H9 (cell line): Measurements from ENCODE around the gene PPIL6. TPM values are rescaled to one million over a fixed set of nuclear protein-coding genes. Genes with fewer than 3 reads are reported as not detected.

ENCODE experiments used
- DNase-seq: peaks from one replicate; pipeline ENCODE4 v3.0.0-alpha.2; 2017
- H2AFZ ChIP-seq: one replicate; pipeline ENCODE4 v1.6.1; 2013; ENCODE audit warnings: mild to moderate bottlenecking, low read length, control low read depth, moderate library complexity
- H2AK5ac ChIP-seq: 2 replicates; pipeline ENCODE4 v1.6.1; 2013; ENCODE audit warnings: low read length, control low read depth, mixed read lengths; ENCODE audit not compliant: insufficient read length
- H2BK120ac ChIP-seq: one replicate; pipeline ENCODE4 v1.6.1; 2013; ENCODE audit warnings: low read depth, mild to moderate bottlenecking, low read length, control low read depth, inconsistent platforms; ENCODE audit not compliant: poor library complexity, severe bottlenecking
- H2BK12ac ChIP-seq: 2 replicates; pipeline ENCODE4 v1.6.1; 2013; ENCODE audit warnings: low read length, control low read depth, mixed read lengths, low read depth; ENCODE audit not compliant: insufficient read length
- H2BK15ac ChIP-seq: 2 replicates; pipeline ENCODE4 v1.6.1; 2013; ENCODE audit warnings: low read depth, low read length, control low read depth
- H2BK20ac ChIP-seq: one replicate; pipeline ENCODE4 v1.6.1; 2013; ENCODE audit warnings: low read depth, mild to moderate bottlenecking, low read length, control low read depth, inconsistent platforms; ENCODE audit not compliant: poor library complexity, severe bottlenecking
- H2BK5ac ChIP-seq: 2 replicates; pipeline ENCODE4 v1.6.1; 2013; ENCODE audit warnings: low read length, control low read depth, mixed read lengths; ENCODE audit not compliant: insufficient read length
- H3K14ac ChIP-seq: 2 replicates; pipeline ENCODE4 v1.6.1; 2013; ENCODE audit warnings: low read length, control low read depth; ENCODE audit not compliant: insufficient read depth
- H3K18ac ChIP-seq: 2 replicates; pipeline ENCODE4 v1.6.1; 2013; ENCODE audit warnings: low read depth, mild to moderate bottlenecking, mixed read lengths, low read length, control low read depth; ENCODE audit not compliant: insufficient read length
- H3K23ac ChIP-seq: 2 replicates; pipeline ENCODE4 v1.6.1; 2013; ENCODE audit warnings: low read length, control low read depth, mixed read lengths, low read depth; ENCODE audit not compliant: insufficient read length
- H3K23me2 ChIP-seq: 2 replicates; pipeline ENCODE4 v1.6.1; 2013; ENCODE audit warnings: low read depth, mild to moderate bottlenecking, mixed read lengths, low read length, control low read depth; ENCODE audit not compliant: insufficient read length, poor library complexity, severe bottlenecking
- H3K27ac ChIP-seq: 2 replicates; pipeline ENCODE4 v1.5.1; 2013; ENCODE audit warnings: low read length, control low read depth, mixed read lengths, low read depth; ENCODE audit not compliant: insufficient read length
- H3K27me3 ChIP-seq: 2 replicates; pipeline ENCODE4 v1.6.1; 2013; ENCODE audit warnings: low read length, control low read depth, inconsistent platforms; ENCODE audit not compliant: insufficient read depth
- H3K4ac ChIP-seq: 2 replicates; pipeline ENCODE4 v1.6.1; 2013; ENCODE audit warnings: low read depth, mild to moderate bottlenecking, control low read depth, inconsistent platforms, low read length, moderate library complexity
- H3K4me1 ChIP-seq: 2 replicates; pipeline ENCODE4 v1.6.1; 2013; ENCODE audit warnings: low read length, control low read depth, inconsistent platforms; ENCODE audit not compliant: insufficient read depth
- H3K4me2 ChIP-seq: 2 replicates; pipeline ENCODE4 v1.6.1; 2013; ENCODE audit warnings: low read length, control low read depth, mixed read lengths; ENCODE audit not compliant: insufficient read length, insufficient read depth
- H3K56ac ChIP-seq: 2 replicates; pipeline ENCODE4 v1.6.1; 2013; ENCODE audit warnings: low read depth, mild to moderate bottlenecking, mixed read lengths, low read length, control low read depth; ENCODE audit not compliant: insufficient read length
- H3K79me1 ChIP-seq: 2 replicates; pipeline ENCODE4 v1.6.1; 2013; ENCODE audit warnings: low read depth, mild to moderate bottlenecking, moderate library complexity, low read length, control low read depth, inconsistent platforms; ENCODE audit not compliant: insufficient read depth, poor library complexity, severe bottlenecking
- H3K79me2 ChIP-seq: 2 replicates; pipeline ENCODE4 v1.6.1; 2013; ENCODE audit warnings: low read length, control low read depth, inconsistent platforms; ENCODE audit not compliant: insufficient read depth
- H3K9ac ChIP-seq: 2 replicates; pipeline ENCODE4 v1.6.1; 2013; ENCODE audit warnings: low read length, control low read depth, mixed read lengths; ENCODE audit not compliant: insufficient read length; ENCODE audit errors: extremely low read depth
- H3K9me3 ChIP-seq: one replicate; pipeline ENCODE4 v1.6.1; 2013; ENCODE audit warnings: low read depth, low read length, inconsistent platforms; ENCODE audit not compliant: control insufficient read depth
- H3T11ph ChIP-seq: one replicate; pipeline ENCODE4 v1.6.1; 2013; ENCODE audit warnings: mild to moderate bottlenecking, low read length, control low read depth, inconsistent platforms
- H4K20me1 ChIP-seq: one replicate; pipeline ENCODE4 v1.6.1; 2013; ENCODE audit not compliant: control insufficient read depth, insufficient read length, insufficient read depth
- H4K5ac ChIP-seq: 2 replicates; pipeline ENCODE4 v1.6.1; 2013; ENCODE audit warnings: low read depth, mild to moderate bottlenecking, mixed read lengths, low read length, control low read depth; ENCODE audit not compliant: insufficient read length
- H4K8ac ChIP-seq: replicated peaks from 2 replicates; pipeline ENCODE4 v1.6.1; 2013; ENCODE audit warnings: low read length, control low read depth, mixed read lengths, low read depth; ENCODE audit not compliant: insufficient read length
- H4K91ac ChIP-seq: 2 replicates; pipeline ENCODE4 v1.6.1; 2013; ENCODE audit warnings: low read depth, mild to moderate bottlenecking, moderate library complexity, mixed read lengths, low read length, control low read depth; ENCODE audit not compliant: insufficient read length
- H3K27ac Mint-ChIP-seq, 3 experiments: 2 replicates in 2 of 3; 3 replicates in 1 of 3; pipeline ENCODE4 v1.8.0; 2020 to 2021; ENCODE audit warnings: mixed read lengths in 3 of 3, mild to moderate bottlenecking in 1 of 3, moderate library complexity in 1 of 3
- H3K27me3 Mint-ChIP-seq: 2 replicates; pipeline ENCODE4 v1.8.0; 2021; ENCODE audit warnings: low read depth, mild to moderate bottlenecking, moderate library complexity, mixed read lengths
- H3K36me3 Mint-ChIP-seq, 3 experiments: 2 replicates in 2 of 3; 3 replicates in 1 of 3; pipeline ENCODE4 v1.8.0; 2020 to 2021; ENCODE audit warnings: low read depth in 3 of 3, mixed read lengths in 3 of 3; ENCODE audit not compliant: insufficient read depth in 1 of 3
- H3K4me1 Mint-ChIP-seq, 2 experiments: 2 replicates each; pipeline ENCODE4 v1.8.0; 2020; ENCODE audit warnings: mixed read lengths in 2 of 2
- H3K4me3 Mint-ChIP-seq, 2 experiments: 2 replicates in 1 of 2; 3 replicates in 1 of 2; pipeline ENCODE4 v1.8.0; 2020 to 2021; ENCODE audit warnings: mild to moderate bottlenecking in 2 of 2, mixed read lengths in 2 of 2, moderate library complexity in 1 of 2
- H3K9me3 Mint-ChIP-seq, 2 experiments: 2 replicates in 1 of 2; 3 replicates in 1 of 2; pipeline ENCODE4 v1.8.0; 2020; ENCODE audit warnings: mild to moderate bottlenecking in 2 of 2, mixed read lengths in 2 of 2, moderate library complexity in 1 of 2
- WGBS: extraction: QIAGEN DNeasy Blood & Tissue Kit; methylation state at CpG from one replicate; pipeline ENCODE4 v1.1.7; 2013; ENCODE audit warnings: missing lambda C conversion rate, low lambda C conversion rate, mixed read lengths; ENCODE audit not compliant: insufficient read length; ENCODE audit errors: extremely low coverage; 5-methylcytosine and 5-hydroxymethylcytosine counted together
- total RNA-seq: library from RNA; stranded (reverse); gene quantifications from 2 replicates; pipeline ENCODE4 v1.2.1, GENCODE V29; 2021
- TF ChIP-seq, protein P1 (sequence below): fragments of 200-600 bp; sonication (generic); conservative IDR thresholded peaks from 3 replicates; pipeline ENCODE4 v1.8.0; 2021; ENCODE audit warnings: antibody characterized with exemption, mild to moderate bottlenecking

Gene PPIL6
- total RNA-seq, 1 experiment from 2014 or later: 1.0 TPM

DNA sequence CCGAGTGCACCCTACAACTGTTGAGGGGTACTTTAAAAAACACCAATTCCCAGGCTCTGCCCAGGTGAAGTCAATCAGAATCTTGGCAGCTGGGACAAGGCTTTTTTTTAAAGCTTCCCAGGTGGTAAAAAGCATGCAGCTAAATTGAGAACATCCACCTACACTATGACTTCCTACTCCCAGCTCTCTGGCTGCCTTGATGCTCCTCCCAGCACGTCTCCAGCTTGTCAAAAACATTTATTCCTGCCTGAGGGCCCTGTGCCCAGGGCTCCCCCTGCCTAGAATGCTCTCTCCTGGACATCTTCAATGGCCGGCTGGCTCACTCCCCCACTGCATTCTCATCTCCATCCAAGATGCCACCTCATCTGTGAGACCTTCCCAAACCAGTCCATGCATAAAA lies 32.7 kb upstream of the PPIL6 start:
- Histone ChIP-seq H3K23me2 (no peaks in the 10 kb centered on the region), H2BK5ac (no peak overlapping the region), H3K27me3 (no peaks in the 10 kb centered on the region), H2BK120ac (no peak overlapping the region), H3K79me2 (peaks cover 5% of the 10 kb centered on the region; the same call in 1 of the 2 replicates), H3K18ac (no peak overlapping the region), H3K14ac (no peak overlapping the region), H2AFZ (no peak overlapping the region), H4K8ac (no peak overlapping the region), H2BK15ac (no peak overlapping the region), H3K9ac (no peak overlapping the region), H3K79me1 (no peaks in the 10 kb centered on the region), H4K5ac (no peak overlapping the region), H2BK20ac (no peak overlapping the region), H3K56ac (no peak overlapping the region), H3K23ac (no peak overlapping the region), H3T11ph (no peak overlapping the region), H3K4me1 (no peaks in the 10 kb centered on the region), H3K27ac (no peak overlapping the region), H2BK12ac (no peak overlapping the region), H2AK5ac (no peak overlapping the region), H3K4me2 (no peak overlapping the region), H3K9me3 (no peaks in the 10 kb centered on the region), H4K91ac (no peak overlapping the region), H4K20me1 (no peaks in the 10 kb centered on the region), H3K4ac (no peak overlapping the region)
- Mint-ChIP-seq H3K4me1 (peaks cover 11 to 24% of the 10 kb centered on the region in 2 experiments), H3K36me3 (peaks cover 46 to 95% (median 94%) of the 10 kb centered on the region in 3 experiments), H3K27ac (peak overlapping the region in 2 of 3 experiments; percentile 4 to 18; a peak in 2 of 7 replicates), H3K27me3 (no peaks in the 10 kb centered on the region), H3K4me3 (no peak overlapping the region), H3K9me3 (no peaks in the 10 kb centered on the region)
- DNase-seq: no peak
- WGBS: no CpG with 5 or more reads among the region's 3 CpGs
- TF ChIP-seq, protein P1, sequence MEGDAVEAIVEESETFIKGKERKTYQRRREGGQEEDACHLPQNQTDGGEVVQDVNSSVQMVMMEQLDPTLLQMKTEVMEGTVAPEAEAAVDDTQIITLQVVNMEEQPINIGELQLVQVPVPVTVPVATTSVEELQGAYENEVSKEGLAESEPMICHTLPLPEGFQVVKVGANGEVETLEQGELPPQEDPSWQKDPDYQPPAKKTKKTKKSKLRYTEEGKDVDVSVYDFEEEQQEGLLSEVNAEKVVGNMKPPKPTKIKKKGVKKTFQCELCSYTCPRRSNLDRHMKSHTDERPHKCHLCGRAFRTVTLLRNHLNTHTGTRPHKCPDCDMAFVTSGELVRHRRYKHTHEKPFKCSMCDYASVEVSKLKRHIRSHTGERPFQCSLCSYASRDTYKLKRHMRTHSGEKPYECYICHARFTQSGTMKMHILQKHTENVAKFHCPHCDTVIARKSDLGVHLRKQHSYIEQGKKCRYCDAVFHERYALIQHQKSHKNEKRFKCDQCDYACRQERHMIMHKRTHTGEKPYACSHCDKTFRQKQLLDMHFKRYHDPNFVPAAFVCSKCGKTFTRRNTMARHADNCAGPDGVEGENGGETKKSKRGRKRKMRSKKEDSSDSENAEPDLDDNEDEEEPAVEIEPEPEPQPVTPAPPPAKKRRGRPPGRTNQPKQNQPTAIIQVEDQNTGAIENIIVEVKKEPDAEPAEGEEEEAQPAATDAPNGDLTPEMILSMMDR: no peak
